Measurements from ENCODE around the gene FABP7. TPM values are rescaled to one million over a fixed set of nuclear protein-coding genes. Genes with fewer than 3 reads are reported as not detected.

The FABP7 gene
- total RNA-seq, 4 donors from 2014 or later, result not detected

DNA sequence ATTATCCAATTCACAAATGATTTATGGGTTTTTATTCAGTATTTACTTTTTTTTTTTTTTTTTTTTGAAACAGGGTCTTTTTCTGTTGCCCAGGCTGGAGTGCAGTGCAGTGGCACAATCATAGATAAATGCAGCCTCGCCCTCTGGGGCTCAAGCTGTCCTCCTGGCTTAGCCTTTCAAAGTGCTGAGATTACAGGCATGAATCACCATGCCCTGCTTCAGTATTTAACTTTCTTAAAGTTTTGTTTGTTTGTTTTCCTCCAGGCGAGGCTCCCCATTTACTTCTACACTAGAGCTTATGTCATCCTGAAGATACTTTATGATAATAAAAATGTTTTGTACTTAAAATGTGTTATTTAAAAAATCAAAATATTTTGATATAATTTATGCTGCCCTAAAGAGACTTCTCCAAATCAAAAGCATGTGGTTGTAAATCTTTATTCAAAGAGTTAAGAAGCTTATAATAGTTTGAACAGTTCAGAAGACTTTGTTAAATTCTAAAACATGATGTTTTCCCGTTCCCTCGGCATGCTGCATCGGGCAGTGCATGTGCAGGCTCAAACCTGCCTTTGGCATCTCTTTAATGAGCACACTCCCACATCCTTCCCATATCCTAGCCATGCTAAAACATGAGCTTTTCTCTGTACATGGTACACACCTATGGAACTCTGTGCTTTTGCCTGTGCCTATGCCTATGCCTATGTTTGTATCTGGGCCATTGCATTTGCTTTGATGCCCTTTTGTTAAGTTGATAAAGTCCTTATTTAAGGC lies 20.6 kb downstream of the FABP7 start:
- TF ChIP-seq, protein P1, sequence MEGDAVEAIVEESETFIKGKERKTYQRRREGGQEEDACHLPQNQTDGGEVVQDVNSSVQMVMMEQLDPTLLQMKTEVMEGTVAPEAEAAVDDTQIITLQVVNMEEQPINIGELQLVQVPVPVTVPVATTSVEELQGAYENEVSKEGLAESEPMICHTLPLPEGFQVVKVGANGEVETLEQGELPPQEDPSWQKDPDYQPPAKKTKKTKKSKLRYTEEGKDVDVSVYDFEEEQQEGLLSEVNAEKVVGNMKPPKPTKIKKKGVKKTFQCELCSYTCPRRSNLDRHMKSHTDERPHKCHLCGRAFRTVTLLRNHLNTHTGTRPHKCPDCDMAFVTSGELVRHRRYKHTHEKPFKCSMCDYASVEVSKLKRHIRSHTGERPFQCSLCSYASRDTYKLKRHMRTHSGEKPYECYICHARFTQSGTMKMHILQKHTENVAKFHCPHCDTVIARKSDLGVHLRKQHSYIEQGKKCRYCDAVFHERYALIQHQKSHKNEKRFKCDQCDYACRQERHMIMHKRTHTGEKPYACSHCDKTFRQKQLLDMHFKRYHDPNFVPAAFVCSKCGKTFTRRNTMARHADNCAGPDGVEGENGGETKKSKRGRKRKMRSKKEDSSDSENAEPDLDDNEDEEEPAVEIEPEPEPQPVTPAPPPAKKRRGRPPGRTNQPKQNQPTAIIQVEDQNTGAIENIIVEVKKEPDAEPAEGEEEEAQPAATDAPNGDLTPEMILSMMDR (IDR thresholded peaks at IDR 0.05), result no peak
- TF ChIP-seq POLR2A (IDR thresholded peaks at IDR 0.05) (no peak), EP300 (IDR thresholded peaks at IDR 0.05) (no peak)
- H3K27ac ChIP-seq, result no peak overlapping the region
- no peaks in the 10 kb centered on the region for H3K27me3 ChIP-seq
- no peak for DNase-seq (ENCODE audit: low spot score in 2 of 2)
- H3K4me1 ChIP-seq, result no peaks in the 10 kb centered on the region
- WGBS, 2 donors, result 86 to 92% methylated on average over 5 of the region's 5 CpGs
- no peaks in the 10 kb centered on the region for H3K9me3 ChIP-seq
- H3K4me3 ChIP-seq, result no peak overlapping the region
- H3K36me3 ChIP-seq, result peaks cover 0 to 32% (median 0%) of the 10 kb centered on the region in 3 donors

DNA sequence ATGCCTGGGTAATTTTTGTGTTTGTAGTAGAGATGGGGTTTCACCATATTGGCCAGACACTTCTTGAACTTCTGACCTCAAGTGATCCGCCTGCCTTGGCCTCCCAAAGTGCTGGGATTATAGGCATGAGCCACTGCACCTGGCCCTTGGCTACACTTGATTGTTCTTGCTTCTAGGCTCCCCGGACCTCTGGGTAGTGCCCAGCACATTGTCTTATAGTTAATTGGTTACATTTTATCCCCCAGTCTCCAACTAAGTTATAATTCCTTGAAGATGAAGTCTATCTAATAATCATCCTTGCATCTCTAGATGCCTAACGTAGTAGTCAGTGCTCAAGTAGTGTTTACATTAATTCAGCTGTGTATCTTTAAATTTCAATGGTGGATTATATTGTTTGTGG lies 21.4 kb downstream of the FABP7 start:
- Histone ChIP-seq H3K4me1 (no peaks in the 10 kb centered on the region), H3K27me3 (no peaks in the 10 kb centered on the region), H3K9me3 (no peaks in the 10 kb centered on the region), H3K4me3 (no peak overlapping the region), H3K36me3 (peaks cover 0 to 40% (median 0%) of the 10 kb centered on the region in 3 donors), H3K27ac (no peak overlapping the region)
- no peak for DNase-seq (ENCODE audit: low spot score in 2 of 2)
- 83 to 84% methylated on average over 3 of the region's 3 CpGs for WGBS, 2 donors
- TF ChIP-seq EP300 (IDR thresholded peaks at IDR 0.05), result no peak

DNA sequence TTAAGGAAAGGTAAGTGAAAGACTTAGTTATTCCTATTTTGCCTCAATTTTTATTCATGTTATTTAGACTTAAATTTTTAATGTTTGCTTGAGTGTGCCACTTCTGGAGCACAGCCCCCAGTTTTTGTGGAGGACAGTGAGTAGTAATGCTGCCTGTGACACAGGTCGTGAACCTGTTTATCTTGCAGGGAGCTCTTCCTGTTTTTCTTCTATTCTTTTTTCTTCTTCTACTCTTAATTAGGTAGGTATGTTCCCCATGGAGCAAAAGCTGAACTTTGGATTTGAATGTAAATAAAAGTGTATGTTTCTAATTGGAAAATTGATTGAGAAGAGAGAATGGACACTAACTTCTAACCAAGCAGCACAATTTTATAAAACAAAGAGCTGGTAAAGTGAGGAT lies 21.9 kb downstream of the FABP7 start:
- no peak for TF ChIP-seq POLR2A (IDR thresholded peaks at IDR 0.05)
- TF ChIP-seq, protein P1 (IDR thresholded peaks at IDR 0.05), result no peak
- TF ChIP-seq EP300 (IDR thresholded peaks at IDR 0.05), result no peak
- no peaks in the 10 kb centered on the region for H3K4me1 ChIP-seq
- H3K27me3 ChIP-seq, result no peaks in the 10 kb centered on the region
- no peak for DNase-seq (ENCODE audit: low spot score in 2 of 2)
- no peak overlapping the region for H3K27ac ChIP-seq
- no peaks in the 10 kb centered on the region for H3K9me3 ChIP-seq
- H3K36me3 ChIP-seq, result peaks cover 0 to 40% (median 0%) of the 10 kb centered on the region in 3 donors
- H3K4me3 ChIP-seq, result no peak overlapping the region
- WGBS, 2 donors, result 74 to 86% methylated on average over 1 of the region's 1 CpG

DNA sequence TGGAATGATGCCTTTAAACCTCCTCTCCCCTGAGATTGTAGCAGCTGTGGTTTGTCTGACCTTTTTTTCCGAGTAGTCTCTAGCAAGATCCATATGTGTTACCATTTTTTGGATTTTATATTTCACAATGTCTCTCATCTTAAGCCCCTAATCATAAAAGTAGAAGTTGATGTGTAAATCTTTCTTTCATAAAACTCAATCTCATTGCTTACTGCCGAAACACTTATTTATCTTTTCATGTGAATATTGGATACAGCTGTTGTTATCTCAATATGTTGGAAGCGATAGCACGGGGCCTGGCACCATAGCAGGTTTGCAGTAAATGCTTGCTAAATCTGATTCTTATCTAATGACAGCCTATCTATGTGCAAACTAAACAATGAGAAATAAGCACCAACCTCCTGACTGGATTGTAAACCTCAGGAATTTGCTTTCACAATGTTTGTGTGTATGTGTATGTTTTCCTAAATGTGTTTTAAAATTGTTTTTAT lies 23.7 kb downstream of the FABP7 start:
- Histone ChIP-seq H3K9me3 (no peaks in the 10 kb centered on the region), H3K4me1 (no peaks in the 10 kb centered on the region), H3K36me3 (peaks cover 0 to 31% (median 0%) of the 10 kb centered on the region in 3 donors), H3K4me3 (no peak overlapping the region), H3K27me3 (no peaks in the 10 kb centered on the region), H3K27ac (no peak overlapping the region)
- no peak for DNase-seq (ENCODE audit: low spot score in 2 of 2)
- TF ChIP-seq, protein P1 (IDR thresholded peaks at IDR 0.05), result no peak
- TF ChIP-seq EP300 (IDR thresholded peaks at IDR 0.05) (no peak), POLR2A (IDR thresholded peaks at IDR 0.05) (no peak)
- WGBS, 2 donors, result 20 to 21% methylated on average over 4 of the region's 4 CpGs

DNA sequence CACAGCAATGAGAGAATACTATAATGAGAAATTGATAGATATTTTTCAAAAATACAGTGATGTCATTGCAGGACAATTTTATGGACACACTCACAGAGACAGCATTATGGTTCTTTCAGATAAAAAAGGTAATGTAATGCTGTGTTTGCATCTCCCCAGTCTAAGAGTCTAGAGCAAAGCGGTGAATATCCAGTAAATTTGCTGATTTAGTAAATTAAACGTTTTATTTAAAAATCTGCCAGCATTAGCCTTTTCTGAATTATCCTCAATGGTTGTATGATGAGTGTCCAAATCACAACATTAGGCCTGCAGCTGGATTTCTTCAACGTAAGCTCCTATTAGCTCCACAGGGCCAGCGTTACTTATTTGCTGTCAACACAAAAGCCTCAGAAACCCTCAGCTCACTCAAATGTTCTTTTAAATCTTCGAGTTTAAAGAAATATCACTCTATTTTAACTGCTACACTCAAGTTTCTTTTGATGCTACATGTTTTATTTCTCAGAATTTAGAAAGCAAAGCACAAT lies 25.5 kb downstream of the FABP7 start:
- no peak for DNase-seq (ENCODE audit: low spot score in 2 of 2)
- 76 to 79% methylated on average over 5 of the region's 5 CpGs for WGBS, 2 donors
- H3K36me3 ChIP-seq, result peaks cover 0 to 28% (median 0%) of the 10 kb centered on the region in 3 donors
- H3K27me3 ChIP-seq, result no peaks in the 10 kb centered on the region
- H3K27ac ChIP-seq, result no peak overlapping the region
- TF ChIP-seq, protein P1 (IDR thresholded peaks at IDR 0.05), result no peak
- TF ChIP-seq EP300 (IDR thresholded peaks at IDR 0.05) (no peak), POLR2A (IDR thresholded peaks at IDR 0.05) (no peak)
- H3K9me3 ChIP-seq, result no peaks in the 10 kb centered on the region
- H3K4me3 ChIP-seq, result no peak overlapping the region
- no peaks in the 10 kb centered on the region for H3K4me1 ChIP-seq

All from tibial nerve (tissue), 4 donors.